UCSD-AML1 (cell line): ENCODE data around the gene ZNF613.
"Not testable (repeated sequence)": the region's sequence is repeated elsewhere in the genome, so short reads cannot be mapped to it uniquely, and the experiment has no call there.

ENCODE experiments used
- DNase-seq: peaks from one replicate; lab custom pipeline; 2025; ENCODE audit not compliant: unreplicated experiment; lab: John Stamatoyannopoulos, UW

The ZNF613 gene

DNA sequence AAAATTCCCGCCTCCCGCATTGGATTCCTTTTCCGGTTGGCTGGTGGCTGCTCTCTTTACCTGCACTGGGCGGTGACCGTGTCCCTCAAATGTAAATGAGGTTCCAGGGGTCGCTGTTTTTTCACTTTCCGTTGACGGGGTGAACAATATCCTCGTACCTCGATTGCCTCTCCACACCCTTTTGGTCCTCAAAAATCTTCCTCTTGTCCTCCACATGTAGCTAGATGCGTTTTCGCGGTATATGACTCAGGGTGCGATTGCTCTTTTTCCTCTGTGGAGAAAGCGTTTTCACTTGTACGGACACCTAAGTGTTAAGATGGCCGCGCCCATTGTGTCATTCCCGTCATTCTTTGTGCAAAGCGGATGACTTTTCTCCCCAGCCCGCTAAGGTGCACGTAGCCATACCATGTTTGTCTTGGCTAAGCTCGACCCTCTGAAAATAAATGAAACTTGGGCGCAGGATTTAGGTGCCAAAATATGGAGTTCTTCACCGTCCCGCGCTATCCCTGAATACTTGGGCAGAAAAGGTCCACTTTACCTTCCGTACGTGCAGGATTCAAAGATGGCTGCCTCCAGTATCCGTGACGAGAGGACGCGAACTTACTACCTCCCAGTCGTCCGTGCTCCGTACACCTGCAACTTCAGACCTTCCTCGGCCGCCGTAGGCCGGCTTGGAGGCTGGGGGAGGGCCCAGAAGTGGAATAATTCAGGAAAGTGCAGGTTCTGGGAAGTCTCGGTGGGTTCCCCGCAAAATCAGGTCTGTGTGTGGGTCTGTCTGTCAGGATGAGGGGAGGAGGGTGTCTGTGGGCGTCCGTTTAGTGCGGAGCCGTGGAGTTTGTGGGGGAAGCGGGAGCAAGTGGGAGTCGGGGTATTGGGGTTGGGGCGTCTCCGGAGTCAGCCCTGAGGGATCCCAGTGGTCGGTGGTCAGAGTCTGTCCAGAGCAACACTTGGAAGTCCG lies at the start of gene ZNF613:
ZNF613 (plus strand) TSS at position 689 of the 958 bp plus-strand sequence. CDS start 8,749 bp downstream, outside the sequence.
- DNase-seq: peak; percentile 93

DNA sequence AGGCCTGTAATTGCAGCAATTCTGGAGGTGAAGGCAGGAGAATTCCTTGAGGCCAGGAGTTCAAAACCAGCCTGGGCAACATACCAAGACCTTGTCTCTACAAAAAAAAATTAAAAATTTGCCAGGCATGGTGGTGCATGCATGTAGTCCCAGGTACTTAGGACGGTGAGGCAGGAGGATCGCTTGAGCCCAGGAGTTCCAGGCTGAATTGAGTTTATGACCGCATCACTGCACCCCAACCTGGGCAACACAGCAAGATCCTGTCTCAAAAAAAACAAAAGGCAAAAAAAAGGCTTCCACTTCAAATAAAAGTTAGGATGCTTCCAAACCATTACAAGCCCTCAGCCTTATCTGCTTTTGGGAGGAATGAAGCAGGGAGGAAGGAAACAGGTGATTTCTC lies 44.8 kb upstream of the ZNF613 start:
- no peak for DNase-seq

DNA sequence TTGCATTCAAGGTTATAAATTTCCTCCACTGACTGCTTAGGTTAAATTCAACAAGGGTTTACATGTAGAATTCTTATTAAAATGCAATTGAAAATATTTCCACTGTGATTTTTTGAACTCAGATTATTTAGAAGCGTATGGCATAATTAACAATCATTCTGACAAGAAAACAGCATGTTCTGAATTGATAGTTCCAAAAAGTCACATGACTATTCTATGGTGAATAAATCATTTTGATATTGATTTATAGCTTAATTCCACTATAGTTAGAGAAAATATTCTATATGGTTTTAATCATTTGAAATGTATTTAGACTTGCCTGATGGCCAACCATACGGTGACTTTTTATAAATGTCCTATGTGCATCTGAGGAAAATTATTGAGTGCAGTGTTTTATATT lies 42.6 kb upstream of the ZNF613 start:
- no peak for DNase-seq

DNA sequence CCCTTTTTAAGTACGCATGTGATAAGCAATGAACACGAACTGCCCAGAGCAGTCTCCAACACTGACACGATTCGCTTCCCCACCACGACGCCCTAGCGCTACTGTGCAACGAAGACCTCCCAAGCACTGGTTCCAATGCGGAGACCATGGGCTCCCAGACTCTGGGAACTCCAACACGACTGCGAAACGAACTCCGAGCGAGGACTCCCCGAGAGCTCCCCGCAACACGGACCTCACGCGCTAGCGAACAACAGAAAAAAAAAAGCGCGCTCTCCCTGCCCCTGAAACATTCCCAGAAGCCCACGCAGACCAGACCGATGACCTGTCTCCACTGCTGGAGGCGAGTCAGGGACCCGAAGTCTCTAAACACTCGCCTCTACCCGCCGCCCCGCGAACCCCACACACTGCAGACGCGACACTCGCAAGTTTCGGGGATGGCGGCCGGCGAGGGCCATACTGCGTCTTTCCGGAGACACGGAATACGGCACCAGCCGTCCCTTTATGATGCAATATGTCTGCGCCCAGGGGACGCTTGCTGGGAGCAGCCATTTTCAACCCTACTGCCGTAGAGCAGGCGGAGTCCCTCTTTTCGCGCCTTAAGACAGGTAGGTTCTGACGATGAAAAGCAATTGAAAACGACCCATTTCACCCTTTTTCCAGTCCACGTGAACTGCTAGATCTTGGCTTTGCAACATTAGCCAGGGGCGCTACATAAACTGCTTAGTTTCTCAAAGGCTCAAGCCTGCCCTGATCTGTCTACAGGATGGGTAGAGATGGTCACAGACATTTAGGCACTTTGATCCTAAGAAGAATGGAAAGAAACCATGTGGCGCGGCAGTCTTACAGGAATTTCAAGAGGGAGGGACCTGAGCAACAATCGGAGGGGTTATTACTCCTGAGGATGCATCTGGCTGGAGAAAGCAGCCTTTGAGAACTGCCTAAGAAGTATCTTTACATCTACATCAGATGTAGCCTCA lies 39.5 kb upstream of the ZNF613 start, which contains the start of gene ZNF577:
ZNF577 (minus strand) TSS at position 430 of the 977 bp plus-strand sequence. CDS start 7,569 bp downstream, outside the sequence.
- no peak for DNase-seq

DNA sequence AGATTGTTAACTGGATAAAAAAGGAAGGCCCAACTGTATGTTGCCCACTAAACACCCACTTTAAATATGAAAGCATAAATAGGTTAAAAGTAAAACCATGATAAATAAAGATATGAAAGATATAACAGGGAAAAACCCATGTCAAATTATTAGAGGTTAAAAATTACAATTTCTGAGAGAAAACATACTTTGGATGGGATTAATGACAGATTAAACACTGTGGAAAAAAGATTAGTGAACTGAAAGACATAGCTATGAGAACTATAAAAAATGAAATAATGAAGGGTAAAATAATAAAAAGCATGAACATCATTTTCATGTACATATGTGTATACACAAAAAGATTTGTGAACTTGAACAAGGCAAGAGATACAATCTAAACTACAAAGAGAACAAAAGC lies 37.3 kb upstream of the ZNF613 start:
- no peak for DNase-seq

DNA sequence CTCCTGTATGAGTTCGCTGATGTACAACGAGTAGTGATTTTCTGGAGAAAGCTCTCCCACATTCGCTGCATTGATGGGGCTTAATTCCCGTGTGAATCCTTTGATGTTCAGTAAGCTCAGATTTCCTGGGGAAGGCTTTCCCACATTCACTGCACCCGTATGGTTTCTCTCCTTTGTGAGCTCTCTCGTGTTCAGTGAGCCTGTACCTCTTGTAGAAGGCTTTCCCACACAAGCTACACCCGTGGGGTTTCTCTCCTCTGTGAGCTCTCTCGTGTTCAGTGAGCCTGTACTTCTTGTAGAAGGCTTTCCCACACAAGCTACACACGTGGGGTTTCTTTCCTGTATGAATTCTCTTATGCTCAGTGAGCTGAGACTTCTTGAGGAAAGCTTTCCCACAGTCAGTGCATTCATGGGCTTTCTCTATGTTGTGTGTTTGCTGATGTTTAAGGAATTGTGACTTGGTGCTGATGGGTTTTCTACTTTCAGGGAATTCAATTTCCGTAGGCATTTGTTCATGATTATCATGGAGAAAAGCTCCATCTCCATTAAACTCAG lies 36.0 kb upstream of the ZNF613 start:
- DNase-seq: no peak

DNA sequence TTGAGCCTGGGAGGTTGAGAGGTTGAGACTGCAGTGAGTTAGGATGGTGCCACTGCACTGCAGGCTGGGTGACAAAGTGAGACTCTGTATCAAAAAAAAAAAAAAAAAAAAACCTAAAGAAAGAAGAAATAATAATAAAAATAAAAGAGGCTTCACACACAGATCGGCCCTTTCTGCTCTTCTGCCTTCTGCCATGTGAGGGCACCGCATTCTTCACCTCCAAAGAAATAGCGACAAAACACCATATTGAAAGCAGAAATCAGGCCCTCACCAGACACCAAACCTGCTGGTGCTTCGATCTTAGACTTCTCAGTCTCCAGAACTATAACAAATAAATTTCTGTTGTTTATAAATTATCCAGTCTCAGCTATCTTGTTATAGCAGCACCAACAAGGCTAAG lies 25.4 kb upstream of the ZNF613 start:
- DNase-seq: no peak

DNA sequence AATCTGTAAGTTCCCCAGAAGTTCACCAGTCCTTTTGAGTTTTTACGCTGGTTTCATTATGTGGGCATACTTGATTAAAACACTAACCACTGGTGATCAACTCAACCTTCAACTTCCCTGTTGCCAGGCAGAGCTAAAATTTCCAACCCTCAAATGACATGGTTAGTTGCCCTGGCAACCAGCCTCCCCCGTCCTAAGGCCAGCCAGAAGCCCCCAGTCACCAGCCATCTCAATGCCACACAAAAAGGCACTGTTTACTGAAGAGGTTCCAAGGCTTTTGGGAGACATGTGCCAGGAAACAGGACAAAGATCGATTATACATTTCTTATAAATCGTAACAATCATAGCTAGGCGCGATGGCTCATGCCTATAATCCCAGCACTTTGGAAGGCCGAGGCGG lies 24.1 kb upstream of the ZNF613 start:
- DNase-seq: no peak

DNA sequence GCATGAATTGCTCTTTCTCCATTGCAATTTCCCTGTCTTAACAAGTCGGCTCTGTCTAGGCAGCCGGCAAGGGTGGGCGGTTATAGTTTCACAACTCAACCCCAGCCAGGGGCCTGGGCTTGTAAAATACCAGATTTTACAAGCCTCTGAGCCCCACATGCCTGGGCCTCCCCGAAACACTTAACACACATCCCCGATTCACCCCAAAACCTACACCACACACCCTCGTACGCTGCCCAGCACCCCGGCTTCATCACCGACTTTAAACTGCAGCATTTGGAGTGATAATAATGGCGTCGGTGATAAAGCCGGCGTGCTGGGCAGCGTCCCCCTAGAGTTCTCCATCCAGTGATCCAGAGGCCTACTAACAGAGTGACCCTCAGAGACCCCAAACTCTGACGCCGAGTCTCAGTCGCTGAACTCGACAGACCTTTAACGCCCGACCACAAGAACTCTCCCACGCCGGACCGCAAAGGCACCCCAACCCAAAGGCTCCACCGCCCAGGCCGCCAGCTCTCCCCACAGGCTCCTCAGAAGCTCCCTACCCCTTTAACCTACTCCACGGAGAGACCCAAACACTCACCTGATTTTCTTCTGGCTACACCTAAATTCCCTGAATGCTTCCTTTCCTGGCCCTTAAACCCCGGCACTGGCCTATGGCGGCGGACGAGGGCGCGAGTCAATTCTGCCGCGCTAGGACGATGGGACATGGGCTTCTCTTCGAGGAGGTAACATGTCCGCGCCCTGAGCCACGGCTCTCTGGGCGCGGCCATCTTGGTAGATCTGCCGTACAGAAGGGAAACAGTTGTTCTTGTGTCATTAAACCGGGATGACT lies 22.7 kb upstream of the ZNF613 start, which contains the start of gene ZNF649:
ZNF649 (minus strand) TSS at position 687 of the 835 bp plus-strand sequence. CDS start 4,910 bp downstream, outside the sequence.
- DNase-seq: peak; percentile 84

DNA sequence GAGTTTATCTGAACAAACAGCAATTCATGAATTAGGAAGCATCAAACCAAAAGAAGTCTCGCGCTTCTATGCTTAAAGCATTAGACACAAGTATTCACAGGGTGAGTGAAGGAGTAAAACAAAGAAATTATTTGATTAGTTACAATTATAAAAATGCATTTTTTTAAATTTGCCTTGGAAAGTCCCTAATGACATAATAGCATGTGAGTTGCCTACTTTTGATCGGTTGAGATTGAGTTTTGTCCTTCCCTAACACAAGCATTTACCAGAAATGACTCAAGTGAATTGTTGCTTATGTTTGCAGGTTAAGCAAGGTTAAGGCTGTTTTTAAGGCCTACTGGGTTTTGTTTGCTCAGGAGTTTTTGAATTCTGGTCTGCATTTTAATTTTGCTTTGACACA lies 22.1 kb upstream of the ZNF613 start:
- no peak for DNase-seq

DNA sequence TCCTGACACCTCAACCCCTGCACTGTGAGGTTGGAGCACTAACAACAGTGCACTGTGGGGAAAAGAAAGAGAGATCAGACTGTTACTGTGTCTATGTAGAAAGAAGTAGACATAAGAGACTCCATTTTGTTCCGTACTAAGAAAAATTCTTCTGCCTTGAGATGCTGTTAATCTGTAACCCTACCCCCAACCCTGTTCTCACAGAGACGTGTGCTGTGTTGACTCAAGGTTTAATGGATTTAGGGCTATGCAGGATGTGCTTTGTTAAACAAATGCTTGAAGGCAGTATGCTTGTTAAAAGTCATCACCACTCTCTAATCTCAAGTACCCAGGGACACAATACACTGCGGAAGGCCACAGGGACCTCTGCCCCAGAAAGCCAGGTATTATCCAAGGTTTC lies 21.6 kb upstream of the ZNF613 start:
- DNase-seq: not testable (repeated sequence)

DNA sequence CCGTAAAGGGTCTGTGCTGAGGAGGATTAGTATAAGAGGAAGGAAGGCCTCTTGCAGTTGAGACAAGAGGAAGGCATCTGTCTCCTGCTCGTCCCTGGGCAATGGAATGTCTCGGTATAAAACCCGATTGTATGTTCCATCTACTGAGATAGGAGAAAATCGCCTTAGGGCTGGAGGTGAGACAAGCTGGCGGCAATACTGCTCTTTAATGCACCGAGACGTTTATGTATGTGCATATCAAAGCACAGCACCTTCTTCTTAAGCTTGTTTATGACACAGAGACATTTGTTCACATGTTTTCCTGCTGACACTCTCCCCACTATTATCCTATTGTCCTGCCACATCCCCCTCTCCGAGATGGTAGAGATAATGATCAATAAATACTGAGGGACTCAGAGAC lies 21.2 kb upstream of the ZNF613 start:
- not testable (repeated sequence) for DNase-seq

DNA sequence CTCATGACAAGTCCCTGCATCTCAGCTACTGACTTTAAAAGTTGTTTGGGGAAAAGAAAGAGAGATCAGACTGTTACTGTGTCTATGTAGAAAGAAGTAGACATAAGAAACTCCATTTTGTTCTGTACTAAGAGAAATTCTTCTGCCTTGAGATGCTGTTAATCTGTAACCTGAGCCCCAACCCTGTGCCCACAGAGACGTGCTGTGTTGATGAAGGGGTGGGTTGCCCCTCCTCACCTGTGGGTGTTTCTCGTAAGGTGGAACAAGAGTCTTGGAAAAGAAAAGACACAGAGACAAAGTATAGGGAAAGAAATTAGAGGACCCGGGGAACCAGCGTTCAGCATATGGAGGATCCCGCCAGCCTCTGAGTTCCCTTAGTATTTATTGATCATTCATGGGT lies 19.3 kb upstream of the ZNF613 start:
- DNase-seq: not testable (repeated sequence)

DNA sequence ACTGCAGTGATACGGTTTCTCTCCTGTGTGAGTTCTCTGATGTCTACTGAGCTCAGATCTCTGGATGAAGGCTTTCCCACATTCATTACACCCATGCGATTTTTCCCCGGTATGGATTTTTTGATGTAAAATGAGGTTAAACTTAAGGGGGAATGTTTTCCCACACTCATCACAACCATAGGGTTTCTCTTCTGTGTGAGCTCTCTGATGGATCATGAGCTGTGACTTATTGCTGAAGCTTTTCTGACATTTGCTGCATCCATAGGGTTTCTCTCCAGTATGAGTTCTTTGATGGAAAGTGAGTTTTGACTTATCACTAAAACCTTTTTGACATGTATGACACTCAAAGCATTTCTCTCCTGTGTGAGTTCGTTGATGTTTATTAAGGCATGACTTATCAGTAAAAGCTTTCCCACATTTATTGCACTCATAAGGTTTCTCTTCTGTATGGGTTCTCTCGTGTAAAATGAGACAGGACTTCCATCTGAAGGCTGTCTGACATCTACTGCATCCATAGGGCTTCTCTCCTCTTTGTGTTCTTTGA lies 11.9 kb upstream of the ZNF613 start:
- no peak for DNase-seq

DNA sequence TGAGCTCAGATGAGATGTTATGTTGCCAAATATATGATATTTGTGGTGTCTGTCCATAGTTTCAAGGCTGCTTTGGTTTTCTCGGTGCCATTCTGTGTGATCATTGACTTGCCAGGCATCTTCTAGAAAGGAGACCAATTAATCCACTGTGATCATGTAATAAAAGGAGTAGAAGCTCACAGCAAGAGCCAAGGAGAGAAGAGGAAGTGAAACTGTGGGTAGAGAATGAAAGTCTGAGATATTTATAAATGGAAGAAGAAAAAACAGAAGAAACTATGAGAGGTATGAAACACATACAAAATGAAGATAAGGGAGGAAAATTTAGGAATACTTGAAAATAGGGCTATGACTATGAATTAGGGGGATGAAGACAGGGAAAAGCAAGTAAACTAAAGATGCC lies 11.1 kb upstream of the ZNF613 start:
- DNase-seq: no peak

DNA sequence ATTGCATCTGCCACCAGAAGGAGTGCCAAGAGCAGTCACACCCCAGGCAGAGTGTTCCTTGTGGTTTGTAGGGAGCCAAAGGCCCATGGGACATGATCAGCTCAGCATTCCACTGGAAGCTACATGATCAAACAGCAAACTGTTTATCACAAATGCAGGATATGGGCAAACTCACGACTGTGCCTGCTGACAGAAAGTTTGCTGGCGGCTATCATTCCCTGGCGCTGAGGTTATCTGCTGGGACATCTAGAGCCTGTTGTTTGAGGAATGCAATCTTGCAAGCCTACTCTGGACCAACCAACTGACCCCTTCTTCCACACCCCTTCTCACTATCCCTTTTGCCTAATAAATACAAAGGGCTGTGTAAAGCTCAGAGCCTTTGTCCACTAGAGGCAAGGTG lies 7.7 kb upstream of the ZNF613 start:
- no peak for DNase-seq

DNA sequence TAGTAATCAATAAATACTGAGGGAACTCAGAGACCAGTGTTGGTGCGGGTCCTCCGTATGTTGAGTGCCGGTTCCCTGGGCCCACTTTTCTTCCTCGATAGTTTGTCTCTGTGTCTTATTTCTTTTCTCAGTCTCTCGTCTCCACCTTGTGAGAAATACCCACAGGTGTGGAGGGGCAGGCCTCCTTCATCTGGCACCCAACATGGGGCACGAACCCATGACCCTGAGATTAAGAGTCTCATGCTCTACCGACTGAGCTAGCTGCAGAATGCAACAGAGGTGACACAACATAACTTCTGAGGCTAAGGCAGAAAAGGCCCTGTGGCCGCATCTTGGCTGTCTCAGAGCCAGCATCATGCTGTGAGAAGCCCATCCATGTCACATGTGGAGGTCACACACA lies 5.3 kb upstream of the ZNF613 start:
- DNase-seq: no peak

DNA sequence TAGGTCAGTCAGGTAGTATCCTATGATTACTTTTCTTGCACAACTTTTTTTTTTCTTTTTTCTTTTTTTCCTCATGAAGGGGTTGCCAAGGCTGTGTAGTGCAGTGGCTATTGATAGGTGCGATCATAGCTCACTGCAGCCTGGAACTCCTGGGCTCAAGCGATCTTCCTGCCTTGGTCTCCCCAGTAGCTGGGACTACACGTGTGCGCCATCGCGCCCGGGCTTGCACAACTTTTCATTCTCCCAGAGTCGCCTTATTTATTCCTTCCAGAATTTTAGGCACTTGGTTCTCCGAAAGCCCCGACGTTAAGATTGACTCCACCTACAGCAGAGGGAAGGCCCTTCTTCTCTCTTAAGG lies 867 bp upstream of the ZNF613 start:
- DNase-seq: no peak

DNA sequence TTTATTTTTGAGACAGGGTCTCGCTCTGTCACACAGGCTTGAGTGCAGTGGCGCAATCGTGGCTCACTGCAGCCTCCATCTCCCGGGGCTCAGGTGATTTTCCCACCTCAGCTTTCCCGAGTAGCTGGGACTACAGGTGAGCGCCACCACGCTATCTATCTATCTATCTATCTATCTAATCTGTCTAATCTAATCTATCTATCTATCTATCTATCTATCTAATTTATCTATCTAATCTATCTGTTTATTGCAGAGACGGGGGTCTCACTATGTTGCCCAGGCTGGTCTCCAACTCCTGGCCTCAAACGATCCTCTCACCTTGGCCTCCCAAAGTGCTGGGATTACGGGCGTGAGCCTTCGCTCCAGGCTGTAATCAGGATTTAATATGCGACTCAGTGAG lies 587 bp downstream of the ZNF613 start:
- DNase-seq: no peak

DNA sequence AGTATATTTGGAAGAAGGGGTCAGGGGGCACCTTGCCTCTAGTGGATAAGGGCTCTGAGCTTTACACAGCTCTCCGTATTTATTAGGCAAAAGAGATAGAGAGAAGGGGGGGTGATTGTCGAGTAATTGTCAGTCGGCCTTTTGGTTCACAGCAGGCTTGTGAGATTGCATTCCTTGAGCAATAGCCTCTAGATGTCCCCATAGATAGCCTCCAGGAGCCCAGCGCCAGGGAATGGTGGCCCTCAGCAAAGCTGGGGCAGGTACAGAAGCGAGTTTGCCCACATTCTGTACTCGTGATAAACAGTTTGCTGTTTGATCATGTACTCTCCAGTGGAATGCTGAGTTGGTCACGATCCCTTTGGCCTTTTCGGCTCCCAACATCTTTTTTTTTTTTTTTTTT lies 4.6 kb downstream of the ZNF613 start:
- no peak for DNase-seq
